ENCODE data around the gene FLOT1.
"Not testable (repeated sequence)": the region's sequence is repeated elsewhere in the genome, so short reads cannot be mapped to it uniquely, and the experiment has no call there.

FLOT1 gene

GRCh38 chr6:30719791-30720737 lies 22.4 kb downstream of the FLOT1 start, which contains the start of gene TUBB:
TSS of gene TUBB (plus strand) at chr6:30720352. CDS start at chr6:30720507, 155 bp downstream.
- DNase-seq (ENCODE audit: low read depth): peak; percentile 99
- peak; percentile 20 for TF ChIP-seq CTCF (conservative IDR thresholded peaks at IDR 0.05; ENCODE audit: low read depth, low read length)
- H3K4me3 ChIP-seq (ENCODE audit: low read depth, low read length): peak within 1 kb of the TSS; percentile 88

GRCh38 chr6:30719356-30719755 lies 23.1 kb downstream of the FLOT1 start:
- DNase-seq (ENCODE audit: low read depth): no peak
- no peak for TF ChIP-seq CTCF (conservative IDR thresholded peaks at IDR 0.05; ENCODE audit: low read depth, low read length)
- H3K4me3 ChIP-seq (ENCODE audit: low read depth, low read length): peak overlapping the region; percentile 88

- not testable (repeated sequence) for DNase-seq (ENCODE audit: low read depth)
These were observed 24.4 kb downstream of the FLOT1 start for GRCh38 chr6:30717845-30718720.

GRCh38 chr6:30717129-30717844 lies 25.2 kb downstream of the FLOT1 start, which contains the start of gene MDC1:
TSS of gene MDC1 (minus strand) at chr6:30717281. CDS start at chr6:30715175, 2,106 bp downstream.
- peak; percentile 41 for TF ChIP-seq CTCF (conservative IDR thresholded peaks at IDR 0.05; ENCODE audit: low read depth, low read length)
- DNase-seq (ENCODE audit: low read depth): peak; percentile 100
- H3K4me3 ChIP-seq (ENCODE audit: low read depth, low read length): peak within 1 kb of the TSS; percentile 84

More at GRCh38 chr6:30717845-30718720, 24.4 kb downstream of the FLOT1 start:
- peak overlapping the region; percentile 41 for H3K4me3 ChIP-seq (ENCODE audit: low read depth, low read length)

GRCh38 chr6:30716879-30717128 lies 25.7 kb downstream of the FLOT1 start:
- H3K4me3 ChIP-seq (ENCODE audit: low read depth, low read length): peak overlapping the region; percentile 84
- no peak for DNase-seq (ENCODE audit: low read depth)
- TF ChIP-seq CTCF (conservative IDR thresholded peaks at IDR 0.05; ENCODE audit: low read depth, low read length): no peak

- no peak overlapping the region for H3K4me3 ChIP-seq (ENCODE audit: low read depth, low read length)
- no peak for TF ChIP-seq CTCF (conservative IDR thresholded peaks at IDR 0.05; ENCODE audit: low read depth, low read length)
- DNase-seq (ENCODE audit: low read depth): no peak
These were observed 28.2 kb downstream of the FLOT1 start for GRCh38 chr6:30714263-30714662.

Data from choroid plexus epithelial cell (primary cell).